HepG2 (cell line): ENCODE results near the gene AKAP9. TPM values are rescaled to one million over a fixed set of nuclear protein-coding genes. Genes with fewer than 3 reads are reported as not detected.

Experiments used
- ATAC-seq: fragments of 200-7000 bp; cut with Tn5 transposase; 3 replicates; pipeline ENCODE4 v1.9.1; 2020; ENCODE audit warnings: mild to moderate bottlenecking, moderate library complexity
- BruUV-seq: library from RNA; stranded (reverse); fragments of 400-500 nt; replicated peaks from 2 replicates; lab custom pipeline; 2021; lab: Mats Ljungman, UMichigan
- CTCF ChIA-PET: fragments of 300-600 bp; formaldehyde crosslinking; extraction: SDS; loops from one replicate; lab custom pipeline; 2021; ENCODE audit warnings: low total read pairs, inconsistent platforms, low intra/inter-chr PET ratio; lab: Yijun Ruan, JAX
- POLR2A ChIA-PET: fragments of 350-600 bp; sonication (Branson Sonifier 250); formaldehyde crosslinking; loops from one replicate; lab custom pipeline; 2020; ENCODE audit warnings: antibody characterized with exemption, inconsistent platforms; lab: Yijun Ruan, JAX
- DNase-seq: peaks from one replicate; pipeline ENCODE4 v3.0.0-alpha.2; 2015; ENCODE audit warnings: low spot score
- FAIRE-seq: peaks from 3 replicates; lab custom pipeline; 2011; peaks lifted over from hg19 to GRCh38; lab: Jason Lieb, UNC
- H2AFZ ChIP-seq: one replicate; pipeline ENCODE4 v1.6.1; 2011; ENCODE audit warnings: low read length, inconsistent platforms
- H3K27ac ChIP-seq: fragments of 300-600 bp; 3 replicates; pipeline ENCODE4 v1.8.0; 2011; ENCODE audit warnings: mixed run types, mild to moderate bottlenecking, mixed read lengths, low read length, inconsistent platforms; ENCODE audit not compliant: insufficient read depth; ENCODE audit errors: extremely low read length
- H3K27me3 ChIP-seq, 2 experiments: fragments of 200-600 bp in 1 of 2; 2 replicates in 1 of 2; 3 replicates in 1 of 2; pipeline versions ENCODE4 v1.6.0 to v1.8.0; 2011; ENCODE audit warnings: low read length in 2 of 2, mild to moderate bottlenecking in 2 of 2, moderate library complexity in 2 of 2, inconsistent platforms in 1 of 2; ENCODE audit not compliant: insufficient read depth in 2 of 2, control insufficient read depth in 1 of 2
- H3K36me3 ChIP-seq, 2 experiments: fragments of 200-600 bp in 1 of 2; replicated peaks in 1 of 2; 2 replicates in 1 of 2; 3 replicates in 1 of 2; pipeline versions ENCODE4 v1.5.1 to v1.8.0; 2011; ENCODE audit warnings: low read length in 2 of 2, inconsistent platforms in 1 of 2; ENCODE audit not compliant: insufficient read depth in 2 of 2, control insufficient read depth in 1 of 2
- H3K4me1 ChIP-seq: 2 replicates; pipeline ENCODE4 v1.5.1; 2012; ENCODE audit warnings: low read length, inconsistent platforms; ENCODE audit not compliant: insufficient read depth
- H3K4me2 ChIP-seq: 2 replicates; pipeline ENCODE4 v1.6.0; 2011; ENCODE audit warnings: low read depth, low read length, inconsistent platforms
- H3K4me3 ChIP-seq, 3 experiments: fragments of 200-600 bp in 1 of 3; sonication (generic), shearing (Covaris generic) in 1 of 3; replicated peaks in 1 of 3; 2 replicates each; pipeline ENCODE4 v1.5.1; 2011 to 2016; ENCODE audit warnings: low read length in 3 of 3, inconsistent platforms in 2 of 3, low read depth in 2 of 3, mild to moderate bottlenecking in 2 of 3, control low read depth in 1 of 3, mixed read lengths in 1 of 3; ENCODE audit not compliant: insufficient read depth in 1 of 3
- H3K79me2 ChIP-seq: one replicate; pipeline ENCODE4 v1.6.1; 2011; ENCODE audit warnings: low read length, inconsistent platforms; ENCODE audit not compliant: insufficient read depth
- H3K9ac ChIP-seq: 2 replicates; pipeline ENCODE4 v1.6.0; 2011; ENCODE audit warnings: mild to moderate bottlenecking, low read depth, low read length, inconsistent platforms; ENCODE audit not compliant: insufficient read depth
- H3K9me3 ChIP-seq: 2 replicates; pipeline ENCODE4 v1.5.1; 2012; ENCODE audit warnings: mild to moderate bottlenecking, low read length
- H4K20me1 ChIP-seq: 2 replicates; pipeline ENCODE4 v1.6.0; 2011; ENCODE audit warnings: inconsistent platforms, mild to moderate bottlenecking, low read length, moderate library complexity; ENCODE audit not compliant: insufficient read depth
- GZF1 ChIP-seq: sonication (generic); formaldehyde crosslinking; IDR thresholded peaks from 2 replicates; pipeline ENCODE4 v1.5.1; 2020; ENCODE audit warnings: mild to moderate bottlenecking, missing genetic modification reagents
- KLF12 ChIP-seq: sonication (generic); formaldehyde crosslinking; IDR thresholded peaks from 2 replicates; pipeline ENCODE4 v1.4.0; 2020; ENCODE audit warnings: missing genetic modification reagents, borderline replicate concordance
- KLF16 ChIP-seq, 2 experiments: sonication (generic) in 1 of 2; formaldehyde crosslinking in 1 of 2; IDR thresholded peaks; 2 replicates each; pipeline versions ENCODE4 v1.6.1 to v1.8.0; 2016 to 2023; ENCODE audit warnings: missing genetic modification reagents in 2 of 2, missing compliant biosample characterization in 1 of 2
- ZNF446 ChIP-seq: sonication (generic); formaldehyde crosslinking; IDR thresholded peaks from 2 replicates; pipeline ENCODE4 v1.5.0; 2020; ENCODE audit warnings: mild to moderate bottlenecking, missing genetic modification reagents
- WGBS: methylation state at CpG from one replicate; pipeline ENCODE4 v1.1.6; 2017; ENCODE audit warnings: low lambda C conversion rate; 5-methylcytosine and 5-hydroxymethylcytosine counted together
- in situ Hi-C: cut with HindIII; loops from 2 replicates; pipeline ENCODE4 v1.10.0; 2017; ENCODE audit warnings: low pct_unique_long_range_greater_than_20kb; ENCODE audit not compliant: extremely low pct_ligation_motif_present
- intact Hi-C: fragments of 100-400 bp; cut with micrococcal nuclease; formaldehyde crosslinking; loops from one replicate; pipeline ENCODE4 v1.10.0; 2022; ENCODE audit not compliant: unreplicated experiment
- polyA plus RNA-seq, 8 experiments: library from polyadenylated mRNA; depleted of rRNA in 3 of 8; stranded (reverse) in 7 of 8; unstranded in 1 of 8; fragments of >200 nt; fragmentation: Illumina TruSeq in 4 of 8; extraction: Trizol in 4 of 8; gene quantifications; 2 replicates each; pipeline versions ENCODE4 v1.2.1 to v1.2.3, GENCODE V29; 2011 to 2016; ENCODE audit warnings: low read depth in 4 of 8, missing spikeins in 1 of 8, mixed read lengths in 1 of 8; ENCODE audit not compliant: insufficient read depth in 1 of 8
- total RNA-seq, 5 experiments: library from RNA; depleted of rRNA; stranded (reverse); fragments of >200 nt; fragmentation: Illumina TruSeq; extraction: Trizol; gene quantifications; 2 replicates each; pipeline ENCODE4 v1.2.3, GENCODE V29; 2016; ENCODE audit warnings: low read depth in 1 of 5

AKAP9 gene
- total and polyA plus RNA-seq, 2 of the 13 experiments (the other 11 are each of a cell fraction or from before 2014, with no cell fraction given) = 27.6 to 33.1 TPM

DNA sequence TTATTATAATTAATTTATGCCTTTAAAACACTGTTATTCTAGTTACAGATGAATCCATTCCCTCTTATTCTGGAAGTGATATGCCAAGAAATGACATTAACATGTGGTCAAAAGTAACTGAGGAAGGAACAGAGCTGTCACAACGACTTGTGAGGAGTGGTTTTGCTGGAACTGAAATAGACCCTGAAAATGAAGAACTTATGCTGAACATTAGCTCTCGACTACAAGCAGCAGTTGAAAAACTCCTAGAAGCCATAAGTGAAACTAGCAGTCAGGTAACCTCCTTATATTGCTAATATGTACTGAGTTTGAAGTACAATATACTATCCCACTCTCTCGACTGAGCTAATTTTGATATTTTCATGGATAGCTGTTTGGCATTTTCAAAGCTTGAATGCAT, 112.0 kb downstream of the AKAP9 start:
- CTCF ChIA-PET = no interaction called here
- Histone ChIP-seq H3K9me3 (no peaks in the 10 kb centered on the region), H4K20me1 (no peaks in the 10 kb centered on the region), H3K36me3 (peaks cover 0 to 16% of the 10 kb centered on the region in 2 experiments; a peak in 4 of 5 replicates), H3K9ac (no peak overlapping the region), H3K4me3 (no peak overlapping the region), H3K4me1 (0 out of 2 replicates have a peak, but pooled peaks cover 4% of the 10 kb centered on the region), H2AFZ (no peak overlapping the region), H3K27ac (no peak overlapping the region), H3K4me2 (no peak overlapping the region)
- no TSS peak for BruUV-seq
- intact Hi-C loops (no loop called here), in situ Hi-C loops (no loop called here)
- ATAC-seq = no peak
- FAIRE-seq = no peak
- no peak for TF ChIP-seq KLF12
- no peak for TF ChIP-seq ZNF446 (CRISPR knock-in tag)
- TF ChIP-seq, all 625 proteins: peak for 0
- Histone ChIP-seq H3K27me3 (no peaks in the 10 kb centered on the region), H3K79me2 (no peaks in the 10 kb centered on the region)
- WGBS = 90% methylated on average over 3 of the region's 3 CpGs
- POLR2A ChIA-PET = no interaction called here
- no peak for DNase-seq

DNA sequence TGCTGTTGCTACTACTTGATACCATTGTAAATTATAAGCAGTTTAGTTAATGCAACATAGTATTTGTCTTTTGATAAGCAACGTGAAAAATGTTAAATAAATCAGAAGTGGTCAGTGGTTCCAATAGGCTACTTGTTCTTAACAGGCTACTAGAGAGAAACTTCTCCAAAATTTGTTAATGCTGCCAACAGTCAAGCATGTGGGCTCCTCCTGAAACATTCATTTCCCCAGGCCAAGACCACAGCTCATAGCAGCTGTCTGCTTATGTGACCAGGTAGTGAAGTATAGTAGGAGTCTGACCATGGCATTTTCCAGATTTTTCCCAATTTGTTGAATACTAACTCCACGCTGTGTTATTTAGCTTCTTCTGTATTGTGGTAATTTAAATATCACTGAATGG, 112.7 kb downstream of the AKAP9 start:
- Histone ChIP-seq H3K4me1 (0 out of 2 replicates have a peak, but pooled peaks cover under 1% of the 10 kb centered on the region), H4K20me1 (no peaks in the 10 kb centered on the region), H3K27me3 (no peaks in the 10 kb centered on the region), H2AFZ (no peak overlapping the region), H3K36me3 (peaks cover 0 to 16% of the 10 kb centered on the region in 2 experiments; a peak in 4 of 5 replicates), H3K9me3 (no peaks in the 10 kb centered on the region), H3K27ac (no peak overlapping the region), H3K4me2 (no peak overlapping the region), H3K9ac (no peak overlapping the region), H3K79me2 (no peaks in the 10 kb centered on the region), H3K4me3 (no peak overlapping the region)
- TF ChIP-seq KLF16 (CRISPR knock-in tag; IDR thresholded peaks at IDR 0.05) (no peak), GZF1 (CRISPR knock-in tag) (no peak)
- DNase-seq (no peak), ATAC-seq (no peak), FAIRE-seq (no peak)
- POLR2A ChIA-PET = no interaction called here
- WGBS = 88% methylated on average over 2 of the region's 2 CpGs
- intact Hi-C loops (no loop called here), in situ Hi-C loops (no loop called here)
- no TSS peak for BruUV-seq
- CTCF ChIA-PET = no interaction called here
